SK-N-SH treated with all-trans-retinoic acid at 6 μM for 48 hours (cell line): ENCODE measurements around the gene ANKRD17.

Experiments
- ATAC-seq: fragments of 200-7000 bp; cut with Tn5 transposase; 3 replicates; pipeline ENCODE4 v1.9.1; 2020; ENCODE audit warnings: mild to moderate bottlenecking, moderate library complexity
- ARNTL ChIP-seq: fragments of 450-650 bp; formaldehyde crosslinking; IDR thresholded peaks from 2 replicates; pipeline ENCODE4 v1.5.0; 2020; ENCODE audit warnings: low read depth, mild to moderate bottlenecking, moderate library complexity, borderline replicate concordance
- BACH2 ChIP-seq: fragments of 250-450 bp; sonication (Bioruptor Pico); IDR thresholded peaks from 2 replicates; pipeline ENCODE4 v1.9.0; 2021; ENCODE audit warnings: mild to moderate bottlenecking, borderline replicate concordance
- CREB5 ChIP-seq: fragments of 250-450 bp; sonication (Bioruptor Pico); IDR thresholded peaks from 2 replicates; pipeline ENCODE4 v1.5.1; 2020; ENCODE audit warnings: low read depth, mild to moderate bottlenecking, moderate library complexity
- CSDC2 ChIP-seq: fragments of 250-450 bp; sonication (Bioruptor Pico); IDR thresholded peaks from 2 replicates; pipeline ENCODE4 v1.5.0; 2020; ENCODE audit warnings: mild to moderate bottlenecking, moderate library complexity
- CSRNP3 ChIP-seq: fragments of 250-450 bp; sonication (Bioruptor Pico); IDR thresholded peaks from 2 replicates; pipeline ENCODE4 v1.5.1; 2021; ENCODE audit warnings: mild to moderate bottlenecking, moderate library complexity
- ESRRG ChIP-seq: fragments of 250-450 bp; sonication (Bioruptor Pico); IDR thresholded peaks from 2 replicates; pipeline ENCODE4 v1.6.1; 2021; ENCODE audit warnings: mild to moderate bottlenecking
- GLIS3 ChIP-seq: fragments of 250-450 bp; sonication (Bioruptor Pico); IDR thresholded peaks from 2 replicates; pipeline ENCODE4 v1.5.0; 2020; ENCODE audit warnings: mild to moderate bottlenecking, moderate library complexity
- ISL1 ChIP-seq: fragments of 250-450 bp; sonication (Bioruptor Pico); IDR thresholded peaks from 2 replicates; pipeline ENCODE4 v2.1.2; 2022; ENCODE audit warnings: mild to moderate bottlenecking, moderate library complexity
- OSR1 ChIP-seq: fragments of 250-450 bp; sonication (Bioruptor Pico); IDR thresholded peaks from 2 replicates; pipeline ENCODE4 v1.8.0; 2022; ENCODE audit warnings: moderate library complexity, mild to moderate bottlenecking, inconsistent platforms
- PATZ1 ChIP-seq: fragments of 250-450 bp; sonication (Bioruptor Pico); IDR thresholded peaks from 2 replicates; pipeline ENCODE4 v1.8.0; 2020; ENCODE audit warnings: mild to moderate bottlenecking, moderate library complexity, borderline replicate concordance
- POU6F1 ChIP-seq: fragments of 250-450 bp; sonication (Bioruptor Pico); IDR thresholded peaks from 2 replicates; pipeline ENCODE4 v1.8.0; 2021; ENCODE audit warnings: low read depth, mild to moderate bottlenecking, moderate library complexity, borderline replicate concordance
- PPARA ChIP-seq: fragments of 250-450 bp; sonication (Bioruptor Pico); IDR thresholded peaks from 2 replicates; pipeline ENCODE4 v1.5.0; 2020; ENCODE audit warnings: mild to moderate bottlenecking, borderline replicate concordance
- RARB ChIP-seq: fragments of 250-450 bp; sonication (Bioruptor Pico); IDR thresholded peaks from 2 replicates; pipeline ENCODE4 v1.8.0; 2021; ENCODE audit warnings: mild to moderate bottlenecking, moderate library complexity
- SNAI2 ChIP-seq: fragments of 250-450 bp; sonication (Bioruptor Pico); IDR thresholded peaks from 2 replicates; pipeline ENCODE4 v1.5.0; 2020; ENCODE audit warnings: mild to moderate bottlenecking, moderate library complexity
- TCF4 ChIP-seq: fragments of 250-450 bp; sonication (Bioruptor Pico); IDR thresholded peaks from 2 replicates; pipeline ENCODE4 v1.8.0; 2021; ENCODE audit warnings: mild to moderate bottlenecking, moderate library complexity, borderline replicate concordance
- TOX ChIP-seq: fragments of 250-450 bp; sonication (Bioruptor Pico); IDR thresholded peaks from 2 replicates; pipeline ENCODE4 v1.8.0; 2021; ENCODE audit warnings: mild to moderate bottlenecking, moderate library complexity, borderline replicate concordance
- TSHZ2 ChIP-seq: fragments of 250-450 bp; sonication (Bioruptor Pico); IDR thresholded peaks from 2 replicates; pipeline ENCODE4 v1.5.0; 2020; ENCODE audit warnings: mild to moderate bottlenecking, moderate library complexity
- ZC3H10 ChIP-seq: fragments of 250-450 bp; sonication (Bioruptor Pico); IDR thresholded peaks from 2 replicates; pipeline ENCODE4 v1.5.1; 2021; ENCODE audit warnings: mild to moderate bottlenecking, moderate library complexity
- ZFP3 ChIP-seq: fragments of 250-450 bp; sonication (Bioruptor Pico); IDR thresholded peaks from 2 replicates; pipeline ENCODE4 v1.5.0; 2020; ENCODE audit warnings: mild to moderate bottlenecking, moderate library complexity
- ZFP30 ChIP-seq: fragments of 450-650 bp; formaldehyde crosslinking; IDR thresholded peaks from 2 replicates; pipeline ENCODE4 v1.5.0; 2022; ENCODE audit warnings: mild to moderate bottlenecking, moderate library complexity
- ZNF70 ChIP-seq: fragments of 450-650 bp; formaldehyde crosslinking; IDR thresholded peaks from 2 replicates; pipeline ENCODE4 v1.5.0; 2020; ENCODE audit warnings: mild to moderate bottlenecking, moderate library complexity
- ZNF8 ChIP-seq: fragments of 450-650 bp; formaldehyde crosslinking; IDR thresholded peaks from 2 replicates; pipeline ENCODE4 v1.5.0; 2020; ENCODE audit warnings: mild to moderate bottlenecking, moderate library complexity

Gene ANKRD17

GRCh38 chr4:73178389-73178788 is 80.2 kb downstream of the ANKRD17 start:
- TF ChIP-seq GLIS3 (CRISPR knock-in tag), result no peak
- TF ChIP-seq ZC3H10 (CRISPR knock-in tag), result no peak
- TF ChIP-seq PPARA (CRISPR knock-in tag), result no peak
- TF ChIP-seq ARNTL (CRISPR knock-in tag), result no peak
- TF ChIP-seq TSHZ2, result no peak
- no peak for TF ChIP-seq TOX (CRISPR knock-in tag)
- no peak for TF ChIP-seq ZFP30 (CRISPR knock-in tag)
- TF ChIP-seq ZNF70, result no peak
- no peak for TF ChIP-seq PATZ1 (CRISPR knock-in tag)
- TF ChIP-seq ZFP3 (CRISPR knock-in tag), result no peak
- TF ChIP-seq CSRNP3, result no peak
- TF ChIP-seq RARB (CRISPR knock-in tag), result no peak
- no peak for TF ChIP-seq TCF4 (CRISPR knock-in tag)
- no peak for TF ChIP-seq CREB5 (CRISPR knock-in tag)
- TF ChIP-seq BACH2 (CRISPR knock-in tag), result no peak
- no peak for TF ChIP-seq CSDC2 (CRISPR knock-in tag)
- TF ChIP-seq ISL1 (CRISPR knock-in tag), result no peak
- no peak for TF ChIP-seq POU6F1 (CRISPR knock-in tag)
- ATAC-seq, result no peak

GRCh38 chr4:73172161-73172560 is 86.4 kb downstream of the ANKRD17 start:
- ATAC-seq, result no peak
- TF ChIP-seq OSR1 (no peak), ZNF8 (CRISPR knock-in tag) (no peak), TSHZ2 (no peak), CSDC2 (CRISPR knock-in tag) (no peak), ZFP3 (CRISPR knock-in tag) (no peak), PPARA (CRISPR knock-in tag) (no peak), PATZ1 (CRISPR knock-in tag) (no peak), ESRRG (CRISPR knock-in tag) (no peak), ZC3H10 (CRISPR knock-in tag) (no peak), POU6F1 (CRISPR knock-in tag) (no peak), CSRNP3 (no peak), ISL1 (CRISPR knock-in tag) (no peak), BACH2 (CRISPR knock-in tag) (no peak), RARB (CRISPR knock-in tag) (no peak), SNAI2 (CRISPR knock-in tag) (no peak)
